ENCODE results near the gene CMTM6.

Gene CMTM6

DNA sequence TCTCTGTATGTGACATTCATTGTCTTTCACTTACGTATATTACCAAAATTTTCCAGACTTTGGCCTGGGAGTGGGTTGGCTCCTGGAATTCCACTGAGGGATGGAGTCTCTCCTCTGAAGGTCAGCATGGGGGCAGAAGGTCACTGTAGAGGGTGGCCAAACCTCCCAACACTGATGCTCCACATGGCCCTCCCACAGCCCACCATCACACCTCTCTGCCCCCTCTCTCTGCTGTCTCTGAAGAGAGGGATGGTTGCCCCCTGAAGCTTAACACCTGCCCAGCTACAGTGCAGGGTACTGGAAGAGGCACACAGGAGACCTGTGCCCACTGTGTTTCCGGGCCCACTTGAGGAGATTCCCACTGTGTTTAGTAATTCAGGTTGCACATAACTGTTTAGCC is 52.2 kb downstream of the CMTM6 start:
- Histone ChIP-seq H3K9me2 (replicated peaks; ENCODE audit: insufficient read depth, low read length) (no peaks in the 10 kb centered on the region), H4K20me1 (ENCODE audit: insufficient read depth, low read length) (no peaks in the 10 kb centered on the region), H3K4me1 (ENCODE audit: low read length) (no peaks in the 10 kb centered on the region), H3K9ac (ENCODE audit: low read length) (no peak overlapping the region), H3K27me3 (replicated peaks; ENCODE audit: insufficient read depth, low read length) (no peaks in the 10 kb centered on the region), H3K9me3 (replicated peaks; ENCODE audit: insufficient read depth, low read length) (no peaks in the 10 kb centered on the region), H3K4me2 (ENCODE audit: low read depth, low read length) (no peak overlapping the region), H3K36me3 (replicated peaks; ENCODE audit: insufficient read depth, low read length) (no peaks in the 10 kb centered on the region), H3K27ac (ENCODE audit: low read length) (no peak overlapping the region), H3K4me3 (ENCODE audit: low read length) (no peak overlapping the region), H2AFZ (ENCODE audit: low read length) (no peak overlapping the region), H3K79me2 (ENCODE audit: low read length) (no peaks in the 10 kb centered on the region), H3F3A (ENCODE audit: insufficient read depth, low read length) (no peaks in the 10 kb centered on the region)
- no peak for TF ChIP-seq EZH2 (optimal IDR thresholded peaks at IDR 0.05; ENCODE audit: low read depth, low read length)
- TF ChIP-seq EZH2phosphoT487 (IDR thresholded peaks at IDR 0.05; ENCODE audit: low read length): no peak
- TF ChIP-seq, protein P1, sequence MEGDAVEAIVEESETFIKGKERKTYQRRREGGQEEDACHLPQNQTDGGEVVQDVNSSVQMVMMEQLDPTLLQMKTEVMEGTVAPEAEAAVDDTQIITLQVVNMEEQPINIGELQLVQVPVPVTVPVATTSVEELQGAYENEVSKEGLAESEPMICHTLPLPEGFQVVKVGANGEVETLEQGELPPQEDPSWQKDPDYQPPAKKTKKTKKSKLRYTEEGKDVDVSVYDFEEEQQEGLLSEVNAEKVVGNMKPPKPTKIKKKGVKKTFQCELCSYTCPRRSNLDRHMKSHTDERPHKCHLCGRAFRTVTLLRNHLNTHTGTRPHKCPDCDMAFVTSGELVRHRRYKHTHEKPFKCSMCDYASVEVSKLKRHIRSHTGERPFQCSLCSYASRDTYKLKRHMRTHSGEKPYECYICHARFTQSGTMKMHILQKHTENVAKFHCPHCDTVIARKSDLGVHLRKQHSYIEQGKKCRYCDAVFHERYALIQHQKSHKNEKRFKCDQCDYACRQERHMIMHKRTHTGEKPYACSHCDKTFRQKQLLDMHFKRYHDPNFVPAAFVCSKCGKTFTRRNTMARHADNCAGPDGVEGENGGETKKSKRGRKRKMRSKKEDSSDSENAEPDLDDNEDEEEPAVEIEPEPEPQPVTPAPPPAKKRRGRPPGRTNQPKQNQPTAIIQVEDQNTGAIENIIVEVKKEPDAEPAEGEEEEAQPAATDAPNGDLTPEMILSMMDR (IDR thresholded peaks at IDR 0.05; ENCODE audit: low read length): no peak
- no peak for DNase-seq

DNA sequence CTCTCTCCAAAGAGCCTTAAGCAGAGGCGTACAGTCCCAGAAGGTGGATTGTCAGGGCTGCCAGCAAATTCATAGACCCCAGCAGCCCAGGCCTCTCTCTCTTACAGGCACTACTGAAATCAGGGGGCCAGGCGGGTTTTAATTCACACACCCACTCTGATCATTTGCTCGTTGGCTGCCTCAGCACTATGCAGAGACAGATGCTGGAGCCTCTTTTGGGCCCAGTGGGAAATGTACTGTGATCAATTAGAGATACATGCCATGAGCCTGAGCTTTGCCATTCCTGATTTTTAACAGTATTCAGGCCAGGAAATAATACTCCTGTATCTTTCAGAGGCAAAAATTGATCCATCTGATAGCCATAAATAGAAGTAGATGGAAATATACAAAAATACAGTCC is 53.0 kb downstream of the CMTM6 start:
- H3K79me2 ChIP-seq (ENCODE audit: low read length): no peaks in the 10 kb centered on the region

DNA sequence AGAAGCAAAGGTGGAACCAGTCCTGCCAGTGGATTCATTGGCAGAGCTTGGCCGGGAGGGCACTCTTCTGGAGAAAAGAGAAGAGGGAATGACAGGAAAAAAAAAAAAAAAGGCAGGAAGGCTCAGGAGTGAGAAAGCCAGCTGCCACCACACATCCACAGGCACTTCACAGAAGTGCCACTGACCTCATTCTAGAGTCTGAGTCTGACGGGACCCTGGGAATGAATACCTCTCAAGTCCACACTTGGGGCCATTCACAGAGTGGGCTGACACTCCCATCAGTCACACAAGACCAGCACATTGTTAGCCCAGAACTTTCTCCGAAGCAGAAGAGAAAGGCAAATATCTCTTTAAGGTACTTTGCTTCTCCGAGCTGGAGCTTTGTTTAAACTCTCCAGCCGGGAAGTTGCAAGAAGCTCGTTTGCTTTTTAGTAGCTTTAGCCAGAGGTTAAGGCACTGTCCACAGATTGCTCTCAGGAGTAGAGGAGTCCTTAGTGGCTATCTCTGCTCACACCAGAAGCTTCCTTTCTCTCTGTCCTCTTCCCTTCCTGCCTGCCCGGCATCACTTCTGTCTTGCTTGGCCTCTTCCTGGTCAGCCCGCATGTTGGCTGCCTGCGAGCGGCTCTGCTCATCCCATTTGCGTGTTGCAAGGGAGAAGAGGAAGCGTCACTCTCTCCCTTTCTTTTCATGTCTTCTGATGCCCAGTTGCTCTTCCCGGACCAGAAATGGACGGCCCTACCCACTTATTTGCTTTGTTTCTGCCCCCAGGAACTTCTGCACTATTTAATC is 53.8 kb downstream of the CMTM6 start:
- Histone ChIP-seq H3K27me3 (replicated peaks; ENCODE audit: insufficient read depth, low read length) (no peaks in the 10 kb centered on the region), H3K4me2 (ENCODE audit: low read depth, low read length) (no peak overlapping the region), H3F3A (ENCODE audit: insufficient read depth, low read length) (no peaks in the 10 kb centered on the region), H3K36me3 (replicated peaks; ENCODE audit: insufficient read depth, low read length) (no peaks in the 10 kb centered on the region), H3K9me3 (replicated peaks; ENCODE audit: insufficient read depth, low read length) (no peaks in the 10 kb centered on the region), H3K27ac (ENCODE audit: low read length) (no peak overlapping the region), H3K79me2 (ENCODE audit: low read length) (no peaks in the 10 kb centered on the region), H2AFZ (ENCODE audit: low read length) (no peak overlapping the region), H3K9me2 (replicated peaks; ENCODE audit: insufficient read depth, low read length) (no peaks in the 10 kb centered on the region), H3K4me3 (ENCODE audit: low read length) (no peak overlapping the region), H3K4me1 (ENCODE audit: low read length) (no peaks in the 10 kb centered on the region), H3K9ac (ENCODE audit: low read length) (no peak overlapping the region), H4K20me1 (ENCODE audit: insufficient read depth, low read length) (no peaks in the 10 kb centered on the region)
- TF ChIP-seq, protein P1 (IDR thresholded peaks at IDR 0.05; ENCODE audit: low read length): no peak
- TF ChIP-seq EZH2phosphoT487 (IDR thresholded peaks at IDR 0.05; ENCODE audit: low read length): no peak
- TF ChIP-seq EZH2 (optimal IDR thresholded peaks at IDR 0.05; ENCODE audit: low read depth, low read length): no peak
- no peak for DNase-seq

More for the DNA sequence above, 53.0 kb downstream of the CMTM6 start:
- Histone ChIP-seq H3K9ac (ENCODE audit: low read length) (no peak overlapping the region), H3K27me3 (replicated peaks; ENCODE audit: insufficient read depth, low read length) (no peaks in the 10 kb centered on the region), H4K20me1 (ENCODE audit: insufficient read depth, low read length) (no peaks in the 10 kb centered on the region), H3K4me3 (ENCODE audit: low read length) (no peak overlapping the region), H3K9me3 (replicated peaks; ENCODE audit: insufficient read depth, low read length) (no peaks in the 10 kb centered on the region), H3K4me1 (ENCODE audit: low read length) (no peaks in the 10 kb centered on the region), H3K4me2 (ENCODE audit: low read depth, low read length) (no peak overlapping the region), H3K36me3 (replicated peaks; ENCODE audit: insufficient read depth, low read length) (no peaks in the 10 kb centered on the region), H3K9me2 (replicated peaks; ENCODE audit: insufficient read depth, low read length) (no peaks in the 10 kb centered on the region), H3F3A (ENCODE audit: insufficient read depth, low read length) (no peaks in the 10 kb centered on the region), H2AFZ (ENCODE audit: low read length) (no peak overlapping the region), H3K27ac (ENCODE audit: low read length) (no peak overlapping the region)
- no peak for TF ChIP-seq EZH2 (optimal IDR thresholded peaks at IDR 0.05; ENCODE audit: low read depth, low read length)
- TF ChIP-seq, protein P1 (IDR thresholded peaks at IDR 0.05; ENCODE audit: low read length): no peak
- TF ChIP-seq EZH2phosphoT487 (IDR thresholded peaks at IDR 0.05; ENCODE audit: low read length): no peak
- DNase-seq: no peak
